Rectal smooth muscle tissue (tissue), 1 donor: ENCODE data around the gene MSTO1.
"Not testable (repeated sequence)": the region's sequence is repeated elsewhere in the genome, so short reads cannot be mapped to it uniquely, and the experiment has no call there.

Experiments
- H3K27ac ChIP-seq: one replicate; pipeline ENCODE4 v1.7.0; 2013; ENCODE audit warnings: low read depth, low read length, inconsistent platforms
- H3K27me3 ChIP-seq: one replicate; pipeline ENCODE4 v1.7.0; 2013; ENCODE audit warnings: low read length; ENCODE audit not compliant: control insufficient read depth, insufficient read depth
- H3K36me3 ChIP-seq: one replicate; pipeline ENCODE4 v1.7.0; 2013; ENCODE audit warnings: low read length; ENCODE audit not compliant: control insufficient read depth, insufficient read depth
- H3K4me1 ChIP-seq: one replicate; pipeline ENCODE4 v1.7.0; 2013; ENCODE audit warnings: low read length; ENCODE audit not compliant: control insufficient read depth, insufficient read depth
- H3K4me3 ChIP-seq: one replicate; pipeline ENCODE4 v1.7.0; 2013; ENCODE audit warnings: low read length
- H3K9ac ChIP-seq: one replicate; pipeline ENCODE4 v1.7.0; 2013; ENCODE audit warnings: low read length

The MSTO1 gene

DNA sequence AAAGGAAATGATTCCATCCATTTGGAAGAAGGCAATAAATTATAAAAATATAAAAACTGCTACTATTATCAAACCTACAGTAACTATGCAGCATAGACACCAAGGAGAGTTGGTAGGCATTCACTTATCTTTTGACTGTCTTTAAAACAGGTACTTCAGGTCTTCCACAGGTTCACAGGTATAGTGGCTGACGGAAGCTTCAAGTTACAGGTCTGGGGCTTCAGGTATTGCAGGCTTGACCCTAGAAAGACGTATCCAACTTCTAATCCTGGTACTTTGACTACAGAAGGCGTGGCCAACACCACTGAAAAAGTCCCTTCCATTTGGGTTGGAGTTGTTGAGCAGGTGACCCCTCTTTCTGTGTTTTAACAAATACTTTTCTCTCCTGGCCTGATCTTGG lies 42.9 kb downstream of the MSTO1 start:
- Histone ChIP-seq H3K4me3 (no peak overlapping the region), H3K36me3 (no peaks in the 10 kb centered on the region), H3K27me3 (no peaks in the 10 kb centered on the region), H3K4me1 (peaks cover 4% of the 10 kb centered on the region), H3K27ac (no peak overlapping the region), H3K9ac (no peak overlapping the region)

GRCh38 chr1:155657463-155657862 lies 47.4 kb downstream of the MSTO1 start:
- Histone ChIP-seq H3K27ac (no peak overlapping the region), H3K4me3 (no peak overlapping the region), H3K36me3 (peaks cover 17% of the 10 kb centered on the region), H3K27me3 (no peaks in the 10 kb centered on the region), H3K9ac (no peak overlapping the region), H3K4me1 (no peaks in the 10 kb centered on the region)

DNA sequence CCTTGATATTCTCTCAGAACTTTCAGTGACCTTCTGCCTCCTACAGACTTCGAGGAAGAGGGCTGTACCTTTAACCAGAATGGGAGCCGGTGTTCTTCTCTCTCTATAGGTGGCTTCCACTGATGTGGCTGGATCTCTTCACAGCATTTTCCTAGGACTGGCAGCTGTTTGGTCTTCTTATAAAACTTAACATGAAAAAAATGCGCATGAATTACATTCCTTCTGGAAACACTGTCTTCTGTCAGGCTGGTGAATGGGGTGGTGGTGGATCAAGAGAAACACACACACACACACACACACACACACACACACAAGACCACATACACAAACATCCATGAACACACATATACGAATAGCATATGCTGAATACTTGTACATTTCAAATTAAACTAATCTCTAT lies 51.2 kb downstream of the MSTO1 start:
- not testable (repeated sequence) for H3K4me1 ChIP-seq, H3K4me3 ChIP-seq, H3K27me3 ChIP-seq, H3K9ac ChIP-seq, H3K27ac ChIP-seq
- peaks cover 31% of the 10 kb centered on the region for H3K36me3 ChIP-seq
